Neural progenitor cell (in vitro differentiated cells): ENCODE measurements around the gene APOB. TPM values are rescaled to one million over a fixed set of nuclear protein-coding genes. Genes with fewer than 3 reads are reported as not detected.

ENCODE experiments used
- DNase-seq: peaks from one replicate; pipeline ENCODE4 v3.0.0-alpha.2; 2016; ENCODE audit warnings: low spot score
- H2AFZ ChIP-seq: fragments of 200-600 bp; sonication (generic); replicated peaks from 2 replicates; pipeline ENCODE4 v1.6.1; 2016; ENCODE audit warnings: antibody characterized with exemption
- H3F3A ChIP-seq: fragments of 200-600 bp; sonication (generic); 2 replicates; pipeline ENCODE4 v1.6.1; 2016; ENCODE audit warnings: antibody characterized with exemption, low read depth
- H3K27ac ChIP-seq: fragments of 200-600 bp; sonication (generic); 2 replicates; pipeline ENCODE4 v1.5.1; 2016; ENCODE audit warnings: mild to moderate bottlenecking
- H3K27me3 ChIP-seq: fragments of 200-600 bp; sonication (generic); 2 replicates; pipeline ENCODE4 v1.6.1; 2016; ENCODE audit warnings: mild to moderate bottlenecking, moderate library complexity
- H3K36me3 ChIP-seq: fragments of 200-600 bp; sonication (generic); 2 replicates; pipeline ENCODE4 v1.5.1; 2016
- H3K4me1 ChIP-seq: fragments of 200-600 bp; sonication (generic); 2 replicates; pipeline ENCODE4 v1.6.1; 2016; ENCODE audit warnings: mixed run types
- H3K4me2 ChIP-seq: fragments of 200-600 bp; sonication (generic); 2 replicates; pipeline ENCODE4 v1.6.1; 2016
- H3K4me3 ChIP-seq: fragments of 200-600 bp; sonication (generic); 2 replicates; pipeline ENCODE4 v1.5.1; 2016
- H3K79me2 ChIP-seq: fragments of 200-600 bp; sonication (generic); 2 replicates; pipeline ENCODE4 v1.6.1; 2016; ENCODE audit warnings: low read depth
- H3K9ac ChIP-seq: fragments of 200-600 bp; sonication (generic); 2 replicates; pipeline ENCODE4 v1.6.1; 2016
- H3K9me3 ChIP-seq: fragments of 200-600 bp; sonication (generic); 2 replicates; pipeline ENCODE4 v1.5.1; 2016; ENCODE audit warnings: low read depth
- H4K20me1 ChIP-seq: fragments of 200-600 bp; sonication (generic); 2 replicates; pipeline ENCODE4 v1.6.1; 2016; ENCODE audit warnings: low read depth
- H3K27ac Mint-ChIP-seq: 3 replicates; pipeline ENCODE4 v1.8.0; 2021; ENCODE audit warnings: mixed read lengths
- H3K27me3 Mint-ChIP-seq: 2 replicates; pipeline ENCODE4 v1.8.0; 2022; ENCODE audit warnings: low read depth, mild to moderate bottlenecking, inconsistent platforms, moderate library complexity, mixed read lengths; ENCODE audit not compliant: insufficient read depth
- H3K36me3 Mint-ChIP-seq: 3 replicates; pipeline ENCODE4 v1.8.0; 2021; ENCODE audit warnings: mixed read lengths
- H3K4me1 Mint-ChIP-seq: 3 replicates; pipeline ENCODE4 v1.8.0; 2021; ENCODE audit warnings: mixed read lengths
- H3K4me3 Mint-ChIP-seq: 3 replicates; pipeline ENCODE4 v1.8.0; 2021; ENCODE audit warnings: mild to moderate bottlenecking, moderate library complexity, mixed read lengths
- H3K9me3 Mint-ChIP-seq: 3 replicates; pipeline ENCODE4 v1.8.0; 2020; ENCODE audit warnings: mixed read lengths
- EZH2 ChIP-seq: fragments of 200-600 bp; sonication (generic); IDR thresholded peaks from 2 replicates; pipeline ENCODE4 v1.6.1; 2017; ENCODE audit warnings: antibody characterized with exemption, mild to moderate bottlenecking, moderate library complexity
- EZH2phosphoT487 ChIP-seq: fragments of 200-600 bp; sonication (generic); IDR thresholded peaks from 2 replicates; pipeline ENCODE4 v1.6.1; 2017; ENCODE audit warnings: antibody characterized with exemption
- total RNA-seq: library from RNA; depleted of rRNA; stranded (reverse); fragments of >200 nt; gene quantifications from 2 replicates; pipeline ENCODE4 v1.2.3, GENCODE V29; 2015; ENCODE audit warnings: low replicate concordance
- TF ChIP-seq, protein P1 (sequence below): fragments of 200-600 bp; sonication (generic); IDR thresholded peaks from 2 replicates; pipeline ENCODE4 v1.5.1; 2017; ENCODE audit warnings: antibody characterized with exemption, mild to moderate bottlenecking

Gene APOB
- total RNA-seq, 1 donor from 2014 or later: 0.47 TPM

DNA sequence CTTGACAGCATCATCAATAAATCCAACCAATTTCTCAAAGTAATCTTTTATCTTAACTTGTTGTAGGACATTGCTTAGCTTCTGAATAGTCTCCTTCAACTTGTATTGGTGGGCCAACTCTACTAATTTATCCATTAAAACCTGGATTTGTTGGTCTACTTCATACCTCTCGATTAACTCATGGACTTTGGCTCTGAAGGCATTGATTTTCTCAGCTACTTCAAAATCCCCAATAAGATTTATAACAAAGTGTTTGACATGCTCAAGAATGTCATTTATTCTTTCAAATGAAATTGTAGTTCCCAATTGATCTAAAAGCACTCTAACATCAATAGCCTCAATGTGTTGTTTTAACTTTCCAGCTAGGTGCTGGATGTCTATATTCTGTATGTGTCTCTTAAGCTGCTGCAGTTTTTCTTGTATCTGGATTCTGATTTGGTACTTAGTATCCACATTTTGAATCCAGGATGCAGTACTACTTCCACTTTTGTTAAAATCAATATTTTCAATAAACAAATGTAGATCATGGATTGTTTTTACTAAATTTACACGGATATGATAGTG is 34.1 kb downstream of the APOB start:
- no peak overlapping the region for H2AFZ ChIP-seq
- Mint-ChIP-seq H3K4me1 (peaks cover 2% of the 10 kb centered on the region), H3K9me3 (peaks cover 2% of the 10 kb centered on the region), H3K27me3 (peaks cover 4% of the 10 kb centered on the region), H3K36me3 (no peaks in the 10 kb centered on the region), H3K4me3 (no peak overlapping the region), H3K27ac (no peak overlapping the region)
- no peak overlapping the region for H3K4me2 ChIP-seq
- H3K79me2 ChIP-seq: no peaks in the 10 kb centered on the region
- no peak for DNase-seq
- H4K20me1 ChIP-seq: no peaks in the 10 kb centered on the region
- no peak for TF ChIP-seq EZH2phosphoT487
- no peak overlapping the region for H3K27ac ChIP-seq
- H3K9ac ChIP-seq: no peak overlapping the region
- no peaks in the 10 kb centered on the region for H3K9me3 ChIP-seq
- peaks cover 5% of the 10 kb centered on the region for H3K27me3 ChIP-seq
- H3K4me3 ChIP-seq: no peak overlapping the region
- H3F3A ChIP-seq: no peaks in the 10 kb centered on the region
- H3K36me3 ChIP-seq: no peaks in the 10 kb centered on the region
- no peaks in the 10 kb centered on the region for H3K4me1 ChIP-seq

DNA sequence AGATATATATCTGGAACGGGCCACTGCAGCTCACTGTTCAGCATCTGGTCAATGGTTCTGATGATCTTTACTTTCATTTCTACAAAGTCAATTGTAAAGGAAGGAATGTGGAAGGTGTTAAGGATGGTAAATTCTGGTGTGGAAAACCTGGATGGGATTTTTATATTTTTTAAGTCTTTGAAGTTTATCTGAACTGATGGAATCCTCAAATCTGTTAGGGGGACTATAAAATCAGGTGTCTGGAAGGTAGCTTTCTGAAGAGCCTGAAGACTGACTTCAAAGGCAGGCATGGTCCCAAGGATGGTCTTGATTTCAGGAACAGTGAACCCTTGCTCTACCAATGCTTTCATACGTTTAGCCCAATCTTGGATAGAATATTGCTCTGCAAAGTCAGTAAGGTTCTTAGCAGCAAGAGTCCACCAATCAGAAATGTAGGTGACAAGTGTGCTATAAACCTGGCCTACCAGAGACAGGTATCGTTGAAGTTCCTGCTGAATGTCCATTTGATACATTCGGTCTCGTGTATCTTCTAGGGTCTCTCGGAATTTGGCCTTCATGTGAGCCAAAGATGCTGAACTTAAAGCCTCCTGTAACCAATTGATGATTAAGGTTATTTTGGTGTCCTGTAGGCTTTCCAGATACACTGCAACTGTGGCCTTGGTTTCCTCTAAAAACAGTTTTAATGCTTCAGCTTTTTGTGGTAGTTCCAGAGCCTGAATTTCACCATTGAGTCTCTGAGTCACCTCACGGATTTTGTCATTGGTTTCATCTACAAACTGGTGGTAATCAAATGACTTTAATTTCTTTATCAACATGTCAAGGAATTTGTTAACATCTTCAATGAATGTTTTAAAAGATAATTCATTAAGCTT is 34.8 kb downstream of the APOB start:
- H3F3A ChIP-seq: no peaks in the 10 kb centered on the region
- H3K36me3 ChIP-seq: no peaks in the 10 kb centered on the region
- Mint-ChIP-seq H3K4me1 (peaks cover 2% of the 10 kb centered on the region), H3K4me3 (no peak overlapping the region), H3K27ac (no peak overlapping the region), H3K27me3 (peaks cover 4% of the 10 kb centered on the region), H3K9me3 (peaks cover 2% of the 10 kb centered on the region), H3K36me3 (no peaks in the 10 kb centered on the region)
- DNase-seq: no peak
- no peaks in the 10 kb centered on the region for H4K20me1 ChIP-seq
- H3K79me2 ChIP-seq: no peaks in the 10 kb centered on the region
- H3K4me2 ChIP-seq: no peak overlapping the region
- H3K9ac ChIP-seq: no peak overlapping the region
- H2AFZ ChIP-seq: no peak overlapping the region
- no peak overlapping the region for H3K27ac ChIP-seq
- peaks cover 5% of the 10 kb centered on the region for H3K27me3 ChIP-seq
- H3K4me1 ChIP-seq: no peaks in the 10 kb centered on the region
- no peak overlapping the region for H3K4me3 ChIP-seq
- TF ChIP-seq EZH2 (no peak), EZH2phosphoT487 (no peak)
- TF ChIP-seq, protein P1, sequence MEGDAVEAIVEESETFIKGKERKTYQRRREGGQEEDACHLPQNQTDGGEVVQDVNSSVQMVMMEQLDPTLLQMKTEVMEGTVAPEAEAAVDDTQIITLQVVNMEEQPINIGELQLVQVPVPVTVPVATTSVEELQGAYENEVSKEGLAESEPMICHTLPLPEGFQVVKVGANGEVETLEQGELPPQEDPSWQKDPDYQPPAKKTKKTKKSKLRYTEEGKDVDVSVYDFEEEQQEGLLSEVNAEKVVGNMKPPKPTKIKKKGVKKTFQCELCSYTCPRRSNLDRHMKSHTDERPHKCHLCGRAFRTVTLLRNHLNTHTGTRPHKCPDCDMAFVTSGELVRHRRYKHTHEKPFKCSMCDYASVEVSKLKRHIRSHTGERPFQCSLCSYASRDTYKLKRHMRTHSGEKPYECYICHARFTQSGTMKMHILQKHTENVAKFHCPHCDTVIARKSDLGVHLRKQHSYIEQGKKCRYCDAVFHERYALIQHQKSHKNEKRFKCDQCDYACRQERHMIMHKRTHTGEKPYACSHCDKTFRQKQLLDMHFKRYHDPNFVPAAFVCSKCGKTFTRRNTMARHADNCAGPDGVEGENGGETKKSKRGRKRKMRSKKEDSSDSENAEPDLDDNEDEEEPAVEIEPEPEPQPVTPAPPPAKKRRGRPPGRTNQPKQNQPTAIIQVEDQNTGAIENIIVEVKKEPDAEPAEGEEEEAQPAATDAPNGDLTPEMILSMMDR: no peak
- H3K9me3 ChIP-seq: no peaks in the 10 kb centered on the region

DNA sequence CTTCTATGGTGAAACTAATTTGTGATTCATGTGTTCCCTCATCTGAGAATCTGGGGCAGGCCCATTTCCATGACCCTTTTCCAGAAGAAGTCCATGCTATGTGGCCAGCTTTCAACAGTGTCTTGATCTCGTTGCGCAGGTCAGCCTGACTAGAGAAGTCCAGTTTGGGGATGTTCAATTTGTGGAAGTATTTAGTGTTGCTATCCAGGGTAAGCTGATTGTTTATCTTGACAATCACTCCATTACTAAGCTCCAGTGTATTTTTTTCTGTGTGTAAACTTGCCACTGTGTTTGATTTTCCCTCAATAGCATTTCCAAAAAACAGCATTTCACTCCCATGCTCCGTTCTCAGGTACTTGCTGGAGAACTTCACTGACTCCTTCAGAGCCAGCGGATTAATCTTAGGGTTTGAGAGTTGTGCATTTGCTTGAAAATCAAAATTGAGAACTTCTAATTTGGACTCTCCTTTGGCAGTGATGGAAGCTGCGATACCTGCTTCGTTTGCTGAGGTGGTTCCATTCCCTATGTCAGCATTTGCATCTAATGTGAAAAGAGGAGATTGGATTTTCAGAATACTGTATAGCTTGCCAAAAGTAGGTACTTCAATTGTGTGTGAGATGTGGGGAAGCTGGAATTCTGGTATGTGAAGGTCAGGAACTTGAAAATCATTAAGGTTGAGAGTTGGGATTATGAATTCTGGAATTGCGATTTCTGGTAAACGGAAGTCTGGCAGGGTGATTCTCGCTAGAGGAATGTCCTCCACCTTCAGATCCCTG is 35.7 kb downstream of the APOB start:
- peaks cover 2% of the 10 kb centered on the region for H3K27me3 Mint-ChIP-seq
- Histone ChIP-seq H2AFZ (no peak overlapping the region), H4K20me1 (no peaks in the 10 kb centered on the region), H3K4me1 (no peaks in the 10 kb centered on the region), H3K4me2 (no peak overlapping the region), H3F3A (no peaks in the 10 kb centered on the region), H3K36me3 (no peaks in the 10 kb centered on the region), H3K27me3 (peaks cover 5% of the 10 kb centered on the region), H3K27ac (no peak overlapping the region), H3K9me3 (no peaks in the 10 kb centered on the region), H3K4me3 (no peak overlapping the region), H3K9ac (no peak overlapping the region), H3K79me2 (no peaks in the 10 kb centered on the region)
- TF ChIP-seq EZH2phosphoT487 (no peak), EZH2 (no peak)
- TF ChIP-seq, protein P1: no peak
- DNase-seq: no peak
- H3K9me3 Mint-ChIP-seq: peaks cover 2% of the 10 kb centered on the region
- no peak overlapping the region for H3K27ac Mint-ChIP-seq
- peaks cover 2% of the 10 kb centered on the region for H3K4me1 Mint-ChIP-seq
- no peak overlapping the region for H3K4me3 Mint-ChIP-seq
- no peaks in the 10 kb centered on the region for H3K36me3 Mint-ChIP-seq
